ENCODE data around the gene SEM1. TPM values are rescaled to one million over a fixed set of nuclear protein-coding genes. Genes with fewer than 3 reads are reported as not detected.

Gene SEM1
- total RNA-seq, 1 experiment from 2014 or later = 110 TPM

GRCh38 chr7:96694082-96694481 lies 15.6 kb downstream of the SEM1 start:
- Histone ChIP-seq H3K27me3 (replicated peaks) (no peaks in the 10 kb centered on the region), H3K36me3 (peaks cover 34% of the 10 kb centered on the region), H3K4me1 (replicated peaks) (no peaks in the 10 kb centered on the region), H3K27ac (no peak overlapping the region), H3K4me3 (no peak overlapping the region), H3K9me3 (replicated peaks) (no peaks in the 10 kb centered on the region)
- no peak for DNase-seq (ENCODE audit: low read depth in 1 of 2, low spot score in 2 of 2)

- Histone ChIP-seq H3K27ac (no peak overlapping the region), H3K9me3 (replicated peaks) (no peaks in the 10 kb centered on the region), H3K4me3 (no peak overlapping the region), H3K4me1 (replicated peaks) (no peaks in the 10 kb centered on the region), H3K36me3 (peaks cover 34% of the 10 kb centered on the region), H3K27me3 (replicated peaks) (no peaks in the 10 kb centered on the region)
- DNase-seq (ENCODE audit: low read depth in 1 of 2, low spot score in 2 of 2) = no peak
Observed at GRCh38 chr7:96691702-96692101, 17.9 kb downstream of the SEM1 start.

- no peak for DNase-seq (ENCODE audit: low read depth in 1 of 2, low spot score in 2 of 2)
Observed at GRCh38 chr7:96689414-96689813, 20.2 kb downstream of the SEM1 start.

GRCh38 chr7:96686305-96686704 lies 23.3 kb downstream of the SEM1 start:
- no peak for DNase-seq (ENCODE audit: low read depth in 1 of 2, low spot score in 2 of 2)
- H3K27ac ChIP-seq = no peak overlapping the region

More at GRCh38 chr7:96689414-96689813, 20.2 kb downstream of the SEM1 start:
- no peak overlapping the region for H3K4me3 ChIP-seq
- no peaks in the 10 kb centered on the region for H3K27me3 ChIP-seq (replicated peaks)
- no peaks in the 10 kb centered on the region for H3K4me1 ChIP-seq (replicated peaks)
- no peaks in the 10 kb centered on the region for H3K9me3 ChIP-seq (replicated peaks)
- H3K27ac ChIP-seq = no peak overlapping the region
- peaks cover 39% of the 10 kb centered on the region for H3K36me3 ChIP-seq

GRCh38 chr7:96685755-96686154 lies 23.9 kb downstream of the SEM1 start:
- no peaks in the 10 kb centered on the region for H3K9me3 ChIP-seq (replicated peaks)

More at GRCh38 chr7:96686305-96686704, 23.3 kb downstream of the SEM1 start:
- Histone ChIP-seq H3K27me3 (replicated peaks) (no peaks in the 10 kb centered on the region), H3K9me3 (replicated peaks) (no peaks in the 10 kb centered on the region), H3K4me3 (no peak overlapping the region), H3K4me1 (replicated peaks) (no peaks in the 10 kb centered on the region), H3K36me3 (peaks cover 21% of the 10 kb centered on the region)

GRCh38 chr7:96685353-96685752 lies 24.3 kb downstream of the SEM1 start:
- Histone ChIP-seq H3K27me3 (replicated peaks) (no peaks in the 10 kb centered on the region), H3K4me3 (no peak overlapping the region), H3K4me1 (replicated peaks) (no peaks in the 10 kb centered on the region), H3K27ac (no peak overlapping the region), H3K9me3 (replicated peaks) (no peaks in the 10 kb centered on the region), H3K36me3 (peaks cover 19% of the 10 kb centered on the region; the same call in 1 of the 2 replicates)
- no peak for DNase-seq (ENCODE audit: low read depth in 1 of 2, low spot score in 2 of 2)

More at GRCh38 chr7:96685755-96686154, 23.9 kb downstream of the SEM1 start:
- Histone ChIP-seq H3K27ac (no peak overlapping the region), H3K27me3 (replicated peaks) (no peaks in the 10 kb centered on the region), H3K4me1 (replicated peaks) (no peaks in the 10 kb centered on the region), H3K36me3 (peaks cover 17% of the 10 kb centered on the region), H3K4me3 (no peak overlapping the region)
- no peak for DNase-seq (ENCODE audit: low read depth in 1 of 2, low spot score in 2 of 2)

- H3K27ac ChIP-seq = no peak overlapping the region
- no peaks in the 10 kb centered on the region for H3K4me1 ChIP-seq (replicated peaks)
- no peaks in the 10 kb centered on the region for H3K27me3 ChIP-seq (replicated peaks)
- H3K36me3 ChIP-seq = peaks cover 3% of the 10 kb centered on the region; the same call in 1 of the 2 replicates
- no peak for DNase-seq (ENCODE audit: low read depth in 1 of 2, low spot score in 2 of 2)
- no peaks in the 10 kb centered on the region for H3K9me3 ChIP-seq (replicated peaks)
- no peak overlapping the region for H3K4me3 ChIP-seq
Observed at GRCh38 chr7:96679886-96680285, 29.8 kb downstream of the SEM1 start.

GRCh38 chr7:96676919-96677318 lies 32.7 kb downstream of the SEM1 start:
- Histone ChIP-seq H3K27me3 (replicated peaks) (no peaks in the 10 kb centered on the region), H3K9me3 (replicated peaks) (no peaks in the 10 kb centered on the region), H3K4me1 (replicated peaks) (no peaks in the 10 kb centered on the region), H3K36me3 (peaks cover 3% of the 10 kb centered on the region; the same call in 1 of the 2 replicates), H3K27ac (no peak overlapping the region), H3K4me3 (no peak overlapping the region)
- DNase-seq (ENCODE audit: low read depth in 1 of 2, low spot score in 2 of 2) = no peak

- H3K36me3 ChIP-seq = peaks cover 4% of the 10 kb centered on the region
- H3K4me3 ChIP-seq = no peak overlapping the region
- no peaks in the 10 kb centered on the region for H3K4me1 ChIP-seq (replicated peaks)
- no peak overlapping the region for H3K27ac ChIP-seq
- no peaks in the 10 kb centered on the region for H3K27me3 ChIP-seq (replicated peaks)
- DNase-seq (ENCODE audit: low read depth in 1 of 2, low spot score in 2 of 2) = no peak
- no peaks in the 10 kb centered on the region for H3K9me3 ChIP-seq (replicated peaks)
Observed at GRCh38 chr7:96675548-96675947, 34.1 kb downstream of the SEM1 start.

GRCh38 chr7:96674565-96674964 lies 35.1 kb downstream of the SEM1 start:
- no peak overlapping the region for H3K4me3 ChIP-seq
- no peak for DNase-seq (ENCODE audit: low read depth in 1 of 2, low spot score in 2 of 2)
- no peaks in the 10 kb centered on the region for H3K9me3 ChIP-seq (replicated peaks)

GRCh38 chr7:96671854-96672253 lies 37.8 kb downstream of the SEM1 start:
- Histone ChIP-seq H3K27me3 (replicated peaks) (no peaks in the 10 kb centered on the region), H3K4me1 (replicated peaks) (no peaks in the 10 kb centered on the region), H3K36me3 (peaks cover 4% of the 10 kb centered on the region), H3K27ac (no peak overlapping the region), H3K4me3 (no peak overlapping the region), H3K9me3 (replicated peaks) (no peaks in the 10 kb centered on the region)
- no peak for DNase-seq (ENCODE audit: low read depth in 1 of 2, low spot score in 2 of 2)

More at GRCh38 chr7:96674565-96674964, 35.1 kb downstream of the SEM1 start:
- H3K27me3 ChIP-seq (replicated peaks) = no peaks in the 10 kb centered on the region
- H3K4me1 ChIP-seq (replicated peaks) = no peaks in the 10 kb centered on the region
- peaks cover 4% of the 10 kb centered on the region for H3K36me3 ChIP-seq
- no peak overlapping the region for H3K27ac ChIP-seq

GRCh38 chr7:96670338-96671289 lies 39.0 kb downstream of the SEM1 start:
- H3K4me1 ChIP-seq (replicated peaks) = no peaks in the 10 kb centered on the region
- H3K4me3 ChIP-seq = no peak overlapping the region
- H3K27ac ChIP-seq = no peak overlapping the region
- H3K36me3 ChIP-seq = peaks cover 4% of the 10 kb centered on the region
- H3K9me3 ChIP-seq (replicated peaks) = no peaks in the 10 kb centered on the region
- no peak for DNase-seq (ENCODE audit: low read depth in 1 of 2, low spot score in 2 of 2)
- H3K27me3 ChIP-seq (replicated peaks) = no peaks in the 10 kb centered on the region

- no peak overlapping the region for H3K27ac ChIP-seq
- H3K9me3 ChIP-seq (replicated peaks) = no peaks in the 10 kb centered on the region
- no peaks in the 10 kb centered on the region for H3K27me3 ChIP-seq (replicated peaks)
- peaks cover 4% of the 10 kb centered on the region for H3K36me3 ChIP-seq
- no peaks in the 10 kb centered on the region for H3K4me1 ChIP-seq (replicated peaks)
- no peak for DNase-seq (ENCODE audit: low read depth in 1 of 2, low spot score in 2 of 2)
- H3K4me3 ChIP-seq = no peak overlapping the region
Observed at GRCh38 chr7:96669812-96670211, 39.8 kb downstream of the SEM1 start.

- Histone ChIP-seq H3K9me3 (replicated peaks) (no peaks in the 10 kb centered on the region), H3K27me3 (replicated peaks) (no peaks in the 10 kb centered on the region), H3K27ac (no peak overlapping the region), H3K4me3 (no peak overlapping the region), H3K36me3 (peaks cover 4% of the 10 kb centered on the region), H3K4me1 (replicated peaks) (no peaks in the 10 kb centered on the region)
- no peak for DNase-seq (ENCODE audit: low read depth in 1 of 2, low spot score in 2 of 2)
Observed at GRCh38 chr7:96667026-96667425, 42.6 kb downstream of the SEM1 start.

Measured in SJSA1 (cell line).